Measurements from ENCODE around the gene PYCR2. TPM values are rescaled to one million over a fixed set of nuclear protein-coding genes. Genes with fewer than 3 reads are reported as not detected.
"Not testable (repeated sequence)": the region's sequence is repeated elsewhere in the genome, so short reads cannot be mapped to it uniquely, and the experiment has no call there.

PYCR2 gene
- polyA plus RNA-seq, 3 donors, result 50.0 to 59.1 (median 57.3) TPM

GRCh38 chr1:225949041-225949440 is 25.0 kb upstream of the PYCR2 start:
- DNase-seq (ENCODE audit: extremely low read depth in 1 of 11, low read depth in 9 of 11, low spot score in 4 of 11), result no peak

DNA sequence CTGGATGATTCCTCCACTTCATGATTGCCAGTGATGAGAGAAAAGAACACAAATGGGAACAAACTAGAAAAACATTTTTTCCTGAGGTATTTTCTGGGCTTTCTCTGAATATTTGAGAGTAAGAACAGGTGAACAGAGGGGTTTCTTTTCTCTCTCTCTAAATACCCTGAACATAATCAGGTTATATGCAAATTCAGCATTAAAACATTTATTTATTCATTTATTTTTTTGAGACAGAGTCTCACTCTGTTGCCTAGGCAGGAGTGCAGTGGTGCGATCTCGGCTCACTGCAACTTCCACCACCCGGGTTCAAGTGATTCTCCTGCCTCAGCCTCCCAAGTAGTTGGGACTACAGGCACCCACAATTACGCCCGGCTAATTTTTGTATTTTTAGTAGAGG is 22.8 kb upstream of the PYCR2 start:
- DNase-seq (ENCODE audit: extremely low read depth in 1 of 11, low read depth in 9 of 11, low spot score in 4 of 11), result no peak

DNA sequence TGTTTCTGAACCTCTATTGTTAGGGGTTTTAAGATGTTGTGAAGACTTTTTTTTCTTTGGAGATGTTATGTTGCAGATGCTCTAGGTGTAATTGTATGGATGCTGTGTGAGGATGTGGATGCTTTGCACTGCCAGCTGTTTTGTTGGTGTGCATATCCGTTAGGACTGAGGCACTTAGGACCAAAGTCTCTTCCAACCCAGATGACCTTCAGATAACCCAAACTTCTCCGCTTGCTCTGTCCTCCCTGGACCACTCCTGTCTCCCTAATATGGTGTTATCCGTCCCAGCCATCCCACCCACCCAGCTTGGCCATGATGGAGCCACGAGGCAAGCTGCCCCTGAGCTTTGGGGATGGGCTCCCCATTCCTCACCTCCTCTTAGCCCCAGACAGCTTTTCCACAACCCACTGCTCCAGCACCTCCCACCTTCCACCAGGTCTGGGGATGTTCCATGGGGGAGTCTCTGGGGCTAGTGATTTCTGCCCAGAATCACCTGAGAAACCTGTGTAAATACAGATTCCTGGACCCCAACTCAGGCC is 22.1 kb upstream of the PYCR2 start:
- DNase-seq (ENCODE audit: extremely low read depth in 1 of 11, low read depth in 9 of 11, low spot score in 4 of 11), result no peak

DNA sequence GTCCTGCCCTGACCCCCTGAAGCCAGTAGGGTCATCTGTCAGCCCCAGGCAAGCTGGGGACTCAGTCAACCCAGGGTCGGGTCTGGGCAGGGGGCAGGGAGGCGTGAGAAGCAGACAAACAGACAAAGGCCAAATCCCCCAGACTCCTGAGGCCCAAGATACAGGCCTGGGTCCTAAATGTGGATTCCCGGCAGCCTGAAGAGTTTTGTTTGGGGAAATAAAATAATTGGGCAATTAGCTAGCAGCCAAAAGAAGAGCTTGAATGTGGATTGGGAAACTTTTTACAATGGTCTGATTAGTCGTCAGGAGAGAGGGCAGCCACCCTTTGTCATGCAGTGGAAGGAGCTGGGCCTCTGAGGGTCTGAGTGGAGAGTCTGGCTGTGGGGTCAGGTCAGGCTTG is 21.5 kb upstream of the PYCR2 start:
- DNase-seq (ENCODE audit: extremely low read depth in 1 of 11, low read depth in 9 of 11, low spot score in 4 of 11), result no peak

GRCh38 chr1:225944951-225945350 is 20.9 kb upstream of the PYCR2 start:
- DNase-seq (ENCODE audit: extremely low read depth in 1 of 11, low read depth in 9 of 11, low spot score in 4 of 11), result no peak

DNA sequence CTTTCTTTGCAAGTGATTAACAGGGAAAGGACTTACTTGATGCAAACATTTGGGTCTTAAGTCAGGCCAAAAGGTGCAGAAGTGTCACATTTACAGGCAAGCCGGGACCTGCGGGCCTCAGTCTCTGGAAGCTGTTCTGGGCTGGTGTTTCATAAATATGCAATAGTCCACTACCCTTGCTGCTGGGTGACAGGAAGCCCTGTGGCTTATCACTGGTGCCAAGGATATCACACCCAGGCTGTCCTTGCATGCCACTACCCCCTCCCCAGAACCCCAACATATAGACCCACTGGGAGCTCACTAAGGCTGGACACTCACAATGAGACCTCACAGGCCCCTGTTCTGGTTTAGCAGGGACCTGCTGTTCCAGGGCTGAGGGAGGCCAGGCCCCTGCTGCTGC is 20.3 kb upstream of the PYCR2 start:
- no peak for DNase-seq (ENCODE audit: extremely low read depth in 1 of 11, low read depth in 9 of 11, low spot score in 4 of 11)

DNA sequence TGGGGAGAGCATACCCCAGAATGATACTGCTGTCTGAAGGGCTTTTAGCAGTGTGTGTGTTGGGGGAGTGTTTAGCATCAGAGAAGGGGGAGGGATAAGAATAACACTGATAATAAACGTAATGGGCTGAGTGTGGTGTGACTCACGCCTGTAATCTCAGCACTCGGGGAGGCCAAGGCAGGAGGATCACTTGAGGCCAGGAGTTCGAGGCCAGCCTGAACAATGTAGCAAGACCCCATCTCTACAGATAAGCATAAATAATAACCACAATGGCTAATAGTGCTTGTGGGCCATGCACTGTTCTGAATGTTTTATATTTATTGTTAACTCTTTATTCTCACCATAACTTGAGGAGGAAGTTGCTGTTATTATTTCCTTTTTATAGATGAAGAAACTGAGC is 19.5 kb upstream of the PYCR2 start:
- no peak for DNase-seq (ENCODE audit: extremely low read depth in 1 of 11, low read depth in 9 of 11, low spot score in 4 of 11)

GRCh38 chr1:225942574-225942973 is 18.5 kb upstream of the PYCR2 start:
- no peak for DNase-seq (ENCODE audit: extremely low read depth in 1 of 11, low read depth in 9 of 11, low spot score in 4 of 11)

GRCh38 chr1:225941942-225942222 is 17.8 kb upstream of the PYCR2 start:
- no peak for DNase-seq (ENCODE audit: extremely low read depth in 1 of 11, low read depth in 9 of 11, low spot score in 4 of 11)

DNA sequence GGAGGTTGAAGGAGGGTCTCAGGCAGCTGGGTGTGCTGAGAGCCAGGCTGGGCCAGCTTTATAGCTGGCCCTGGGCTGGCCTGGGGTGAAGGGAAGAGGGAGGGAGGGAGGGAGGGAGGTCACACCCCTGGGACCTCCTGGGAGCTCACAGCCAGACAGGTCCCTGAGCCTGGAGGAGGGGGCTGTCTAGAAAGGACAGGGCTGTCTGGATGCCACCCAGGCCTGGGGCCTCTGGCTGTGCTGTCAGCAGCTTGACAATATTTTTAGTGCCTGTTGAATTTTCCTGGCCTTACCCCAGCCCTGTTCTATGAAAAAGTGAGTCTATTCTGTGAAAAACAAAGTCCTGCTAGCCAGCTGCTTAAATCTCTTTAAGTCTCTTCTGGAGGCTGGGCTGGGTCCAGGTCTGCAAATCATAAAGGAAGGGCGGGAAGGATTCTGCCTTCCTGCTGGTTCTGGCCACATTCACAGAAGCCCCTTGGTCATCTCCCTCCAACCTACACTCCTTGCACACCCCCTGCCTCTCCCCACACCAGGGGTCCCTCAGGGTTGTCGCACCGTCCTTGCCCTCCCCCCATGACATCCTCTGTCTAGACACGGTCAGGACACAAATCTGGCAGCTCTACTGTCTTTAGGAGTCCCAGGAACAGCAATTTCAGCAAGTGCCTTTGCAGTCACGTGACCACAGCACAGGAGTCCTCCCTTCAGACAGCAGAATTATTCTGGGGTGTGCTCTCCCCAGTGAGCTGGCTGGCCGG is 17.3 kb upstream of the PYCR2 start, which contains the start of gene LEFTY2:
LEFTY2 (minus strand) TSS at position 34 of the 755 bp plus-strand sequence. CDS start 80 bp downstream, outside the sequence.
- DNase-seq (ENCODE audit: extremely low read depth in 1 of 11, low read depth in 9 of 11, low spot score in 4 of 11), result no peak

GRCh38 chr1:225940385-225941151 is 16.5 kb upstream of the PYCR2 start:
- DNase-seq (ENCODE audit: extremely low read depth in 1 of 11, low read depth in 9 of 11, low spot score in 4 of 11), result no peak

DNA sequence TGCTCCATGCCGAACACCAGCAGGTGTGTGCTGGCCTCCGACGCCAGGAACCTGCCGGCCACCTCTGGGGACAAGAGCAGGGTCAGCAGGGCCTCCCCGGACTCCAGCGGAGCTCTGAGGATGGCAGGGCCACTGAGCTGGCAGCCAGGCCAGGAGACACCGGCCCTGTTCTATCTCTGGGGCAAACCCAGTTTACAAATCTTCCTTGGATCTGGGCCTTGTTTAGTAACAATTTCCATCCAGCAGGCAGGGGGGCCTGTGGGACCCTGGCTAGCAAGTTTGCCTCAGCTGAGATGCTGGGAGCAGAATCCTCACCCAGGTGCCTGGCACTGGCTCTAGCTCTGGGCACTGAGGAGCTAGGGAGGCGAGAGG is 15.9 kb upstream of the PYCR2 start:
- not testable (repeated sequence) for DNase-seq (ENCODE audit: extremely low read depth in 1 of 11, low read depth in 9 of 11, low spot score in 4 of 11)

DNA sequence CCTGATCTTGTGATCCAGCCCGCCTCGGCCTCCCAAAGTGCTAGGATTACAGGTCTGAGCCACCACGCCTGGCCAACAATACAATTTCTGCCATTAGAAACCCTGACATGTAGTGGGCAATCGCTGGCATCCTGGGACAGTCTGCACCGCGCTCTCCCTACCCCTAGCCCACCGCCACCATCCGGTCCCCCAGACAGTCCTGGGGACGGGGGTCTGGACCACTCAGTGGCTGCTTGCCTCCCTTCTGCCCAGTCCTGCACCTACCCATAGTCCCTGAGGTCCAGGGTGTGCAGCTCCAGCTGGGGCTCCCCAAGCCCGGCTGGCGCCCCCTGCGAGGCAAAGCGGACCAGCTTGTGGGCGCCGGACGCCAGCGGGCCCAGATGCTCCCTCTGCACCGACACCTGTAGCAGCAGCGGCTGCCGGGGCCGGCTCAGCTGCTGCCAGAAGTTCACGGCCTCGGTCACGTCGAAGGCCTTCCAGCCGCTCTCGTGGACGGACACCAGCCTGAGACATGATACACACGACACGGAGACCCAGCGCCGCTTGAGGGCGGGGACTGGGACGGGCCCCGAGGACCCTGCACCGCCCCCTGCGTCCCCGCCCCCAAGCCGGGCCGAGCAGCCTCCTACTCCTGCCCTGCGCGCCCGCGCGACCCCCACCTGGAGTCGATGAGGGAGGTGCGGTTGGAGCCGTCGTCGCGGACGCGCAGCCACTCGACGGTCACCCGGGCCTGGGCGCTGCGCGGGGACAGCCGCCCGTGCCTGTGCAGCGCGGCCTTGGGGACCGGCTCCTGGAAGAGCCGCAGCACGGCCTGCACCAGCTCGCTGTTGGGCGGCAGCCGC is 15.3 kb upstream of the PYCR2 start:
- DNase-seq (ENCODE audit: extremely low read depth in 1 of 11, low read depth in 9 of 11, low spot score in 4 of 11), result peak in 2 of 11 donors; percentile 20 to 29

DNA sequence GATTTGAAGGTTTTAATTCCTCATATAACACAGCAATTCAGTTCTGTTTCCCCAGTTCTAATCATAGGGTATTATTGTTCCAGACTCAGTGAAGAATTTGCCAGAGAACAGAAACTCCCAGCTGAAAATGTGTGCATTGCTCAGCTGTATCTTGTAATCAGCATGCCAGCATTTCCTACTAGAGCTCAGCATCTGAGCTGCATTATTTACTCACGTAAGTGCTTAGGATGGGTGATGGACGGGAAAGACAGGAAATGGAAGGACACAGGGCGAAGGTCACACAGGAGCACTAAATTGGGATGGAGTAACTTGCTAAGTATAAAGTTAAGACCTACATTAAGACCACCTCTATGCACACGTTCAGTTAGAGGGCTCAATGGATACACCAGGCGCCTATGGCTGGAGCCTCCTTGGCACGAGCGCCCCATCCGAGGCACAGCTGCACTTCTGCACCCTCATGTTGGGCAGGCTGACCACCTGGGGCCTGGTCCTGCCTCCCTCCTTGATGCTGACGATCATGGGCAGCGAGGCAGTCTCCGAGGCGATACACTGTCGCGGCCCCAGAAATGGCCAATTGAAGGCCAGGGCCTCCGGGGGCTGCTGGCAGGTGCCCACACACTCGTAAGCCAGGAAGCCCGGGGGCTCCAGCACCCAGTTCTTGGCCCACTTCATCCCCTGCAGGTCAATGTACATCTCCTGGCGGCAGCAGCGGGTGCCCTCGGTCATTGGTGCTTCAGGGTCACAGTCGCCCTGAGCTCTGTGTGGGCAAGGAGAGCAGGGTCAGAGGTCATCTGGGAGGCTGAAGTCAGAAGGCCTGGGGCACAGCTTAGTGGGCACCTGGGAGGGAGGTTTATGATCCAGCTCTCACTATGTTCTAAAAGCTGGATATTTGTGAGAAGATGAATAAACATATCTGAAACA is 13.3 kb upstream of the PYCR2 start:
- no peak for DNase-seq (ENCODE audit: extremely low read depth in 1 of 11, low read depth in 9 of 11, low spot score in 4 of 11)

GRCh38 chr1:225936523-225936922 is 12.5 kb upstream of the PYCR2 start:
- no peak for DNase-seq (ENCODE audit: extremely low read depth in 1 of 11, low read depth in 9 of 11, low spot score in 4 of 11)

DNA sequence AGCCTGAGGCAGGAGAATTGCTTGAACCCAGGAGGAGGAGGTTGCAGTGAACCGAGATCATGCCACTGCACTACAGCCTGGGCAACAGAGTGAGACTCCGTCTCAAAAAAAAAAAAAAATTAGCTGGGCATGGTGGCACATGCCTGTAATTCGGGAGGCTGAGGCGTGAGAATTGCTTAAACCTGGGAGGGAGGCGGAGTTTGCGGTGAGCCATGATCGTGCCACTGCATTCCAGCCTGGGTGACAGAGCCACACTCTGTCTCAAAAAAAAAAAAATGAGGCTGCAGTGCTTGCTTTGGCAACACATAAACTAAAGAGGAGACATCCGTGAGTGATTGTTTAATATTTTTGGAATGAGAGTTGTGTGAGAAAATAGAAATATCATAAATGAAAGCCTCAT is 12.0 kb upstream of the PYCR2 start:
- not testable (repeated sequence) for DNase-seq (ENCODE audit: extremely low read depth in 1 of 11, low read depth in 9 of 11, low spot score in 4 of 11)

DNA sequence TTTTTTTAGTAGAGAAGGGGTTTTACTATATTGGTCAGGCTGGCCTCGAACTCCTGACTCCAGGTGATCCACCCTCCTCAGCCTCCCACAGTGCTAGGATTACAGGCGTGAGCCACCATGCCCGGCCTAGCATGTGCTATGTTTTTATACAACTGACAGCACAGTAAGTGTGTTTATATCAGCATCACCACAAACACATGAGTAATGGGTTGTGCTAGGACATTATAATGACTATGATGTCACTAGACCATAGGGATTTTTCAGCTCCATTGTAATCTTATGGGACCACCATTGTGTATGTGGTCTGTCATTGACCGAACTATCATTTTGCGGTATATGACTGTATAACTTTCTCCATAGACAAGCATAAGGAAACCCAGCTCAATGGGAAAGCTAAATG is 10.7 kb upstream of the PYCR2 start:
- no peak for DNase-seq (ENCODE audit: extremely low read depth in 1 of 11, low read depth in 9 of 11, low spot score in 4 of 11)

DNA sequence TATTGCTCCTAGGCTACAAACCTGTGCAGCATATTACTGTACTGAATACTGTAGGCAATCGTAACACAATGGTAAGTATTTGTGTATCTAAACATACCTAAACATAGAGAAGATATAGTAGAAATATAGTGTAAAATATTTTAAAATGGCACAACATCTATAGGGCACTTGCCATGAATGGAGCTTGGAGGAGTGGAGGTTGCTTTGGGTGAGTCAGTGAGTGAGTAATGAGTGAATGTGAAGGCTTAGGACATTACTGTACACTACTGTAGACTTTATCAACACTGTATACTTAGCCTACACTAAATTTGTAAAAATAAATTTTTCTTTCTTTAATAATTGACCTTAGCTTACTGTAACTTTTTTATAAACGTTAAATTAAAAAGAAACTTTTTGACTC is 9.0 kb upstream of the PYCR2 start:
- DNase-seq (ENCODE audit: extremely low read depth in 1 of 11, low read depth in 9 of 11, low spot score in 4 of 11), result no peak
